Measurements from ENCODE around the gene MAML2.
A peak's percentile ranks its signal among the peaks of the same experiment; 100 is the strongest.

Gene MAML2

GRCh38 chr11:96232132-96232531, 110.9 kb downstream of the MAML2 start:
- no peak for DNase-seq

- DNase-seq: no peak
Observed at GRCh38 chr11:96230686-96231085, 112.3 kb downstream of the MAML2 start.

- no peak for DNase-seq
Observed at GRCh38 chr11:96229354-96229977, 113.5 kb downstream of the MAML2 start.

- DNase-seq: no peak
Observed at GRCh38 chr11:96228910-96229309, 114.1 kb downstream of the MAML2 start.

- DNase-seq: peak; percentile 75
Observed at GRCh38 chr11:96228473-96228891, 114.5 kb downstream of the MAML2 start.

- DNase-seq: no peak
Observed at GRCh38 chr11:96227244-96227643, 115.8 kb downstream of the MAML2 start.

GRCh38 chr11:96223083-96223482, 119.9 kb downstream of the MAML2 start:
- DNase-seq: no peak

- DNase-seq: no peak
Observed at GRCh38 chr11:96222102-96222501, 120.9 kb downstream of the MAML2 start.

GRCh38 chr11:96221244-96222070, 121.5 kb downstream of the MAML2 start:
- no peak for DNase-seq

- DNase-seq: no peak
Observed at GRCh38 chr11:96219981-96220623, 122.9 kb downstream of the MAML2 start.

- no peak for DNase-seq
Observed at GRCh38 chr11:96218901-96219300, 124.1 kb downstream of the MAML2 start.

GRCh38 chr11:96218006-96218405, 125.0 kb downstream of the MAML2 start:
- no peak for DNase-seq

GRCh38 chr11:96217206-96217605, 125.8 kb downstream of the MAML2 start:
- no peak for DNase-seq

- no peak for DNase-seq
Observed at GRCh38 chr11:96215826-96216225, 127.2 kb downstream of the MAML2 start.

- no peak for DNase-seq
Observed at GRCh38 chr11:96215110-96215782, 127.7 kb downstream of the MAML2 start.

GRCh38 chr11:96214777-96215109, 128.3 kb downstream of the MAML2 start:
- DNase-seq: no peak

GRCh38 chr11:96213500-96213899, 129.5 kb downstream of the MAML2 start:
- DNase-seq: peak; percentile 28

- no peak for DNase-seq
Observed at GRCh38 chr11:96211436-96211835, 131.6 kb downstream of the MAML2 start.

GRCh38 chr11:96207459-96208449, 135.2 kb downstream of the MAML2 start:
- no peak for DNase-seq

GRCh38 chr11:96206955-96207354, 136.0 kb downstream of the MAML2 start:
- DNase-seq: no peak

- DNase-seq: no peak
Observed at GRCh38 chr11:96205460-96205809, 137.6 kb downstream of the MAML2 start.

- DNase-seq: no peak
Observed at GRCh38 chr11:96204721-96205459, 138.1 kb downstream of the MAML2 start.
